ENCODE results near the gene ARL4D. TPM values are rescaled to one million over a fixed set of nuclear protein-coding genes. Genes with fewer than 3 reads are reported as not detected.

Gene ARL4D
- total and polyA plus RNA-seq, 2 experiments from 2014 or later, result 23.0 to 49.4 TPM

DNA sequence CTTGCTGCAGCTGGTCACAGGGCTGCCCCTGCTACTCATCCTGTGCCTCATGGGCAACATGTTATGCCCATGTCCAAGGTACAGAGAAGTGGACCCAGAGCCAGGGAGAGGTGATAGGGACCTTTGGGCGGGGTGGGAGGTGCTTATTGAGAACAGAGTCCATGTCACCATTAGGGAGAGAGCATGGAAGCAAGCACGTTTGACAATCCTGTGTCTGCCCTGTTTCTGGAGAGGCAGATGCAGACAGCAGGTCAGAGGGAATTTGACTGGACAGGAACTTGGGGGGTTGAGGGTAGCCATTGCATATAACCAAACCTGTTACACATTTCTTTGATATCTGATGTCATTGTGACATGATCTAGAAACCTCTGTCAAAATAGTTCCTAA, 14.3 kb upstream of the ARL4D start:
- Histone ChIP-seq H3K36me3 (ENCODE audit: low read depth) (no peaks in the 10 kb centered on the region), H3K27ac (no peak overlapping the region), H3K4me3 (no peak overlapping the region), H3K9me2 (ENCODE audit: insufficient read depth) (no peaks in the 10 kb centered on the region), H3K4me1 (ENCODE audit: insufficient read depth) (0 out of 2 replicates have a peak, but pooled peaks cover under 1% of the 10 kb centered on the region), H3K9me3 (ENCODE audit: low read depth) (no peaks in the 10 kb centered on the region), H4K20me1 (ENCODE audit: insufficient read depth) (no peaks in the 10 kb centered on the region), H3K27me3 (replicated peaks; ENCODE audit: insufficient read depth) (no peaks in the 10 kb centered on the region), H3K9ac (no peak overlapping the region), H3K79me2 (ENCODE audit: insufficient read depth) (no peaks in the 10 kb centered on the region), H3K4me2 (ENCODE audit: unreplicated experiment) (no peak overlapping the region), H2AFZ (no peak overlapping the region), H3F3A (ENCODE audit: insufficient read depth) (peaks cover 4% of the 10 kb centered on the region; the same call in 1 of the 2 replicates)
- WGBS, 2 experiments (ENCODE audit: low coverage in 1 of 2, low lambda C conversion rate in 2 of 2, missing lambda C conversion rate in 2 of 2), result 31% methylated on average over 2 of the region's 2 CpGs
- in situ Hi-C loops (cut with MboI), result no loop called here
- DNase-seq, result no peak
- no peak for TF ChIP-seq EZH2 (IDR thresholded peaks at IDR 0.05; ENCODE audit: insufficient read depth, poor library complexity, severe bottlenecking)
- no peak for TF ChIP-seq EZH2phosphoT487 (IDR thresholded peaks at IDR 0.05; ENCODE audit: insufficient read depth, low read depth)

DNA sequence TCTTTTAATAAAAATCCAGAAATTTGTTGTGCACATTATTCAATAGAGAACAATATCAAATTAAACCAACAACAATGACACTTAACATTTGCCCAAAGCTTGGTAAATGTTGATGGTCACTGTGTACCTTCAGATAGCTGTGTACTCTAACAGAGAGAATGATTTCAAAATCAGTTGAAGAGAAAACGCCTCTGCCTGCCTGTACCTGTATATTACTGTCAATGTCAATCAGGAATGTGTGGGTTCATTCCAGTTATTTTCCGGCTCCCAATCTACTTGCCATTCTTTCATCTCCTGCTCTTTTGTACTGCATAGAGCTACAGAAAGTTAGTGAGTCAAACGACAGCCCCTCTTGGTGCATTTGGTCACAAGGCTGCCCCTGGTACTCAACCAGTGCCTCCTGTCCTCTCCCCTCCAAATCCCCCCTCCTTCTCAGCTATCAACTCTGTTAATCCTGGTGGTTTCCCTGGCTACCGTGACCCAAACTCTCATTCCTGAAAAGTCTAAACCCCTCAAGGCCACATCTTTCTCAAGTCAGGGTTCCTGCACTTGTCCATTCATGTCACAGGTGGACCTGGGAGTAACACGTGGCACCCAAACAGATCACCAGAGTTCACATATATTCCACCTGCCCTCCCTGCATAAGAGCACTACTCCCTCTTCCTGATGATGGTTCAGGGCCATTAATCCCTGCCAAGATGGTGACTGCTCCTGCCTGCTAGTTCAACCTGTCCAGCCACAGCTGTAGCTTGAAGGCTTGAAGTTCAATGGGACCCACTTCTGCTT, 13.6 kb upstream of the ARL4D start:
- H3K4me2 ChIP-seq (ENCODE audit: unreplicated experiment), result no peak overlapping the region
- TF ChIP-seq EZH2 (IDR thresholded peaks at IDR 0.05; ENCODE audit: insufficient read depth, poor library complexity, severe bottlenecking) (no peak), EZH2phosphoT487 (IDR thresholded peaks at IDR 0.05; ENCODE audit: insufficient read depth, low read depth) (no peak)
- H3K27ac ChIP-seq, result no peak overlapping the region
- DNase-seq, result no peak
- H3F3A ChIP-seq (ENCODE audit: insufficient read depth), result peaks cover 11% of the 10 kb centered on the region; the same call in 1 of the 2 replicates
- 0 out of 2 replicates have a peak, but pooled peaks cover 5% of the 10 kb centered on the region for H3K4me1 ChIP-seq (ENCODE audit: insufficient read depth)
- no peak overlapping the region for H3K9ac ChIP-seq
- H3K4me3 ChIP-seq, result no peak overlapping the region
- no peaks in the 10 kb centered on the region for H3K27me3 ChIP-seq (replicated peaks; ENCODE audit: insufficient read depth)
- 60 to 66% methylated on average over 5 of the region's 5 CpGs for WGBS, 2 experiments (ENCODE audit: low coverage in 1 of 2, low lambda C conversion rate in 2 of 2, missing lambda C conversion rate in 2 of 2)
- no peaks in the 10 kb centered on the region for H3K9me2 ChIP-seq (ENCODE audit: insufficient read depth)
- in situ Hi-C loops (cut with MboI), result no loop called here
- H3K79me2 ChIP-seq (ENCODE audit: insufficient read depth), result no peaks in the 10 kb centered on the region
- no peaks in the 10 kb centered on the region for H4K20me1 ChIP-seq (ENCODE audit: insufficient read depth)
- no peak overlapping the region for H2AFZ ChIP-seq
- H3K9me3 ChIP-seq (ENCODE audit: low read depth), result no peaks in the 10 kb centered on the region
- no peaks in the 10 kb centered on the region for H3K36me3 ChIP-seq (ENCODE audit: low read depth)

DNA sequence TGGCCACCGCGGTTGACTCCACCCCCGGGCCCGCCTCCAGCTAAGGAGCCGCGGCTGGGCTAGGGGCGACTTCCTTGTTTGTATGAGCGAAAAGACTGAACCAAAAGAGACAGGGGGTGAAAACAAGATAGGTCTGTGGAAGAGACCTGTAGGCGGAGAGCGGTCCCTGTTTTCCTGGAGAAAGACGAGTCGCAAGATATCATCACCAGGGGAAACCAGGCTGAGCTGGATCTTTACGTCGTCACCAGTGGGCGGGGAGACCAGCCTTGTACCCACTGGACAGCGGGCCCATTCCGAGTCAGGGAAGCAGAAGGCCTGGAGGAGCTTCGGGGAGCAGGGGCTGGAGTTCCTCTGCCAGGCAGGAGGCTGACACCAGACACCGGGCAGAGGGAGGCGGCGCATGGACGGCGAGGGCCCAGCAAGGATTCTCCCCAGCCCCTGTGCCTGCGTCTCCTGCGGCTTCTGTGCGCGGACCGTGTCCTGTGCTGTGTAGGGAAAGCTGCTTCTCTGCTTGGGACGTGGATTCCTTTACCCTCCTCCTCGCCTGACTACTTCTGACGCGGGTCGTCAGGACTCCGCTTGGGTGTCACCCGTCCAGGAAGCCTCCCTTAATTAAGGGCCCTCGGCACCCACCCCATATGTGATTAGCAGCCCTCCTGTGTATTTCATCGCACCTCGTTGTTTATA, 10.3 kb upstream of the ARL4D start:
- no peaks in the 10 kb centered on the region for H4K20me1 ChIP-seq (ENCODE audit: insufficient read depth)
- 0 out of 2 replicates have a peak, but pooled peaks cover 5% of the 10 kb centered on the region for H3K4me1 ChIP-seq (ENCODE audit: insufficient read depth)
- H3F3A ChIP-seq (ENCODE audit: insufficient read depth), result peaks cover 12% of the 10 kb centered on the region; the same call in 1 of the 2 replicates
- no peaks in the 10 kb centered on the region for H3K9me2 ChIP-seq (ENCODE audit: insufficient read depth)
- H3K9me3 ChIP-seq (ENCODE audit: low read depth), result no peaks in the 10 kb centered on the region
- no peaks in the 10 kb centered on the region for H3K79me2 ChIP-seq (ENCODE audit: insufficient read depth)
- peak overlapping the region; percentile 99 for H3K9ac ChIP-seq
- H3K27me3 ChIP-seq (replicated peaks; ENCODE audit: insufficient read depth), result no peaks in the 10 kb centered on the region
- in situ Hi-C loops (cut with MboI), result no loop called here
- peak overlapping the region; percentile 97 for H3K4me2 ChIP-seq (ENCODE audit: unreplicated experiment)
- TF ChIP-seq EZH2phosphoT487 (IDR thresholded peaks at IDR 0.05; ENCODE audit: insufficient read depth, low read depth) (no peak), EZH2 (IDR thresholded peaks at IDR 0.05; ENCODE audit: insufficient read depth, poor library complexity, severe bottlenecking) (no peak)
- peak; percentile 97 for DNase-seq
- H2AFZ ChIP-seq, result peak overlapping the region; percentile 91
- H3K4me3 ChIP-seq, result peak overlapping the region; percentile 86
- WGBS, 2 experiments (ENCODE audit: low coverage in 1 of 2, low lambda C conversion rate in 2 of 2, missing lambda C conversion rate in 2 of 2), result 1% methylated on average over 31 to 33 of the region's 38 CpGs
- H3K36me3 ChIP-seq (ENCODE audit: low read depth), result no peaks in the 10 kb centered on the region
- H3K27ac ChIP-seq, result peak overlapping the region; percentile 97

DNA sequence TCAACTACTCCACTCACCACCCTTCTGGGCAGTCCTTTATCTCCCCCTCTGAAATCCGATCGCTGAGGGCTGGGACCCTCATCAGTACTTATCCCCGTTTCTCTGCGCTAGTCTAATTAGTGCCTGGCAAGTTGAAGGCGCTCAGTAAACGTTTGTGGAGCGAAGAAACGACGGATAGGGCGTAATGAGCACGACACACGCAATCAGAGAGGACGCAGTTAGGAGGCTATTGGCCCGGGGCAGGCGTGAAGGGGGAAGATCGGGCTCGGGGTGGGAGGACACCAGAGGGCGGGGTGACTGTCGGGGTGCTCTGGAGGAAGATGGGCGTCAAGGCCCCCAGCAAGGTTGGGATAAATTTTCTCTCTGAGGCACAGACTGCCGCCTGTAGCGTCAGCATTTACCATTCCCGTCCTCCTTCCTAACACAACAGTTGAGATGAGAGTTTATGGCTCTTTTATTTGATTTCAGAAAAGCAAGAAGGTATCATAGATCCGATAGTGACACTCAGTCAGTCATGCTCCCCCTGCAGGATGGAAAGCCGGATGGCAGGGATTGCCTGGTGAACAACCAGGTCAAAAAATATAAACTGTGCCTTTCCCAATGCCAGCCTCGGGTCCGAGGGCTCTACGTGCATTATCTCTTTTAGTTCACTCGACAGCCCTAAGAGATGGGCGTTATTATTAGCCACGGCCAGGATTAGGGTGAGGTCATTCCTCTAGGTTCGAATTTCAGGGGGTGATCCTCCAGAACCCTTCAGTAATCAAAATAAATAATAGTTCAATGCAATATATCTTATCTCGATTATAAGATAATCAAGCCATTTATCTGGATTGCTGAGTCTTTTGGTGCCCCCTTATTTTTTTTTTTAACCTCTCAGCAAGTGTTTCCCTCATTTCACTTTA, 9.5 kb upstream of the ARL4D start:
- Histone ChIP-seq H3K27ac (peak overlapping the region; percentile 97), H2AFZ (peak overlapping the region; percentile 91), H4K20me1 (ENCODE audit: insufficient read depth) (no peaks in the 10 kb centered on the region), H3K4me2 (ENCODE audit: unreplicated experiment) (peak overlapping the region; percentile 97), H3K9me3 (ENCODE audit: low read depth) (no peaks in the 10 kb centered on the region), H3K27me3 (replicated peaks; ENCODE audit: insufficient read depth) (no peaks in the 10 kb centered on the region), H3K79me2 (ENCODE audit: insufficient read depth) (no peaks in the 10 kb centered on the region), H3K4me3 (peak overlapping the region; percentile 86), H3K4me1 (ENCODE audit: insufficient read depth) (peaks cover 8% of the 10 kb centered on the region; the same call in 1 of the 2 replicates), H3K9ac (peak overlapping the region; percentile 99), H3K9me2 (ENCODE audit: insufficient read depth) (no peaks in the 10 kb centered on the region), H3K36me3 (ENCODE audit: low read depth) (no peaks in the 10 kb centered on the region), H3F3A (ENCODE audit: insufficient read depth) (peaks cover 12% of the 10 kb centered on the region; the same call in 1 of the 2 replicates)
- 2 to 3% methylated on average over 24 to 33 of the region's 33 CpGs for WGBS, 2 experiments (ENCODE audit: low coverage in 1 of 2, low lambda C conversion rate in 2 of 2, missing lambda C conversion rate in 2 of 2)
- peak; percentile 94 for DNase-seq
- TF ChIP-seq EZH2phosphoT487 (IDR thresholded peaks at IDR 0.05; ENCODE audit: insufficient read depth, low read depth), result no peak
- TF ChIP-seq EZH2 (IDR thresholded peaks at IDR 0.05; ENCODE audit: insufficient read depth, poor library complexity, severe bottlenecking), result no peak
- in situ Hi-C loops (cut with MboI), result no loop called here
